OCI-LY1 (cell line): Measurements from ENCODE around the gene CDK5RAP2.

ENCODE experiments used
- CTCF ChIP-seq: fragments of 200-600 bp; sonication (generic), shearing (Covaris generic); IDR thresholded peaks from 2 replicates; pipeline ENCODE4 v1.5.1; 2017; ENCODE audit warnings: mild to moderate bottlenecking, antibody characterized with exemption, low read length, moderate library complexity, mixed read lengths
- EZH2 ChIP-seq: fragments of 200-600 bp; sonication (generic), shearing (Covaris generic); IDR thresholded peaks from 2 replicates; pipeline ENCODE4 v1.8.0; 2017; ENCODE audit warnings: borderline replicate concordance, mixed run types, mild to moderate bottlenecking, antibody characterized with exemption, low read length, moderate library complexity, mixed read lengths

- no peak for TF ChIP-seq CTCF
- TF ChIP-seq EZH2, result no peak
Observed at GRCh38 chr9:120579139-120580050, 572 bp downstream of the CDK5RAP2 start.
